Pancreas (tissue), 10 donors: ENCODE data around the gene TAF5L. TPM values are rescaled to one million over a fixed set of nuclear protein-coding genes. Genes with fewer than 3 reads are reported as not detected.

Source experiments
- ATAC-seq, 4 donors: fragments of 200-7000 bp; cut with Tn5 transposase; one replicate each; pipeline versions ENCODE4 v1.8.0 to v1.9.1; 2020; ENCODE audit warnings: mild to moderate bottlenecking in 4 of 4, moderate library complexity in 4 of 4
- DNase-seq, 6 donors: peaks; one replicate each; pipeline ENCODE4 v3.0.0-alpha.2; 2020
- FAIRE-seq: peaks from 2 replicates; lab custom pipeline; 2012; peaks lifted over from hg19 to GRCh38; lab: Jason Lieb, UNC
- H3K27ac ChIP-seq, 4 donors: fragments of 200-600 bp; sonication (generic); 1 replicate in 3 of 4; 2 replicates in 1 of 4; pipeline versions ENCODE4 v1.5.0 to v1.8.0; 2020
- H3K27me3 ChIP-seq, 4 donors: fragments of 200-600 bp; one replicate each; pipeline ENCODE4 v1.8.0; 2021
- H3K36me3 ChIP-seq, 3 donors: fragments of 200-600 bp; sonication (generic) in 1 of 3; one replicate each; pipeline versions ENCODE4 v1.5.0 to v1.8.0; 2020 to 2021
- H3K4me1 ChIP-seq, 3 donors: fragments of 200-600 bp; one replicate each; pipeline ENCODE4 v1.8.0; 2021
- H3K4me3 ChIP-seq, 4 donors: fragments of 200-600 bp; sonication (generic) in 2 of 4; one replicate each; pipeline versions ENCODE4 v1.5.0 to v1.8.0; 2020 to 2021
- H3K9me3 ChIP-seq, 4 donors: fragments of 200-600 bp; one replicate each; pipeline ENCODE4 v1.8.0; 2021
- WGBS, 2 donors: extraction: QIAGEN DNeasy Blood & Tissue Kit; methylation state at CpG; one replicate each; pipeline ENCODE4 v1.1.7; 2013; 5-methylcytosine and 5-hydroxymethylcytosine counted together
- intact Hi-C, 3 donors: fragments of 100-400 bp; cut with DNase I; formaldehyde crosslinking; loops; one replicate each; pipeline versions ENCODE4 v1.11.1 to v1.14.2; 2022
- polyA plus RNA-seq, 2 donors: library from polyadenylated mRNA; stranded (reverse); fragments of 200-250 nt; gene quantifications; one replicate each; pipeline ENCODE4 v1.2.3, GENCODE V29; 2013
- total RNA-seq, 6 donors: library from RNA; stranded (reverse); fragmentation: NEBNext Ultra II Directional in 4 of 6; extraction: Animal tissue kit (Norgen Biotek cat#: 25700) in 4 of 6; gene quantifications; one replicate each; pipeline versions ENCODE4 v1.2.1 to v1.2.4, GENCODE V29; 2021 to 2023
- TF ChIP-seq, protein P1 (sequence below), 4 donors: fragments of 200-600 bp; sonication (generic) in 3 of 4; IDR thresholded peaks; one replicate each; pipeline versions ENCODE4 v1.5.0 to v1.8.0; 2021; ENCODE audit warnings: antibody characterized with exemption in 4 of 4
- donor health status: healthy with polysubstance abuse.
- donor health status: DM: no; HTN: no; CAD: no; lungs with moderate emphysema.
- donor health status: DM: no; HTN: no; CAD: no.
- donor health status: control.
- donor health status: control.
- donor health status: Bipolar disorder and iron deficiency.
- donor health status: DM: yes; HTN: yes; CAD: no.
- donor health status: DM: no; HTN: no; CAD: no.
- donor health status: DM: no; HTN: no; CAD: no.
- donor health status: DM: yes; HTN: yes; CAD: no.

TAF5L gene
- total and polyA plus RNA-seq, 8 donors: 4.4 to 9.5 (median 7.1) TPM

DNA sequence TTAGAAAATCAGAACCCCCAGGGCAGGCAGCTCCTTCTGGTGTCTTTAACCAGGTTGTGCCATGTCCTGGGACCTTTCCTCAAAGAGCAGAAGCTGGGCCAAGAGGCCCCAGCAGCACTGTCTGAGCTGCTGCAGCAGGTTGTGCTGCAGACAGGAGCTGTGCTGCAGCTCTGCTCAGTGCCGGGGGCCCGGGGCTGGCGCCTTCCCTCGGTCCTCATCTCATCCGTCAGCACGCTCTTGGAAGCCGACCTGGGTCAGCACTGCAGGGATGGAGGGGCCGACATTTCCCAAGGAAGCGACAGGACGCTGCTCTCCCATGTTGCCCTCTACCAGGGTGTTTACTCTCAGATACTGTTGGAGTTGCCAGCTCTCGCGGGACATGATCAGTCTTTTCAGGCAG is 11.8 kb upstream of the TAF5L start:
- Histone ChIP-seq H3K4me1 (no peaks in the 10 kb centered on the region), H3K27ac (no peak overlapping the region), H3K9me3 (no peaks in the 10 kb centered on the region), H3K27me3 (no peaks in the 10 kb centered on the region), H3K4me3 (no peak overlapping the region), H3K36me3 (peaks cover 0 to 26% (median 24%) of the 10 kb centered on the region in 3 donors)
- no peak for DNase-seq
- FAIRE-seq: no peak
- intact Hi-C loops: no loop called here
- no peak for ATAC-seq
- WGBS, 2 donors: 92 to 95% methylated on average over 12 of the region's 12 CpGs
- TF ChIP-seq, protein P1, sequence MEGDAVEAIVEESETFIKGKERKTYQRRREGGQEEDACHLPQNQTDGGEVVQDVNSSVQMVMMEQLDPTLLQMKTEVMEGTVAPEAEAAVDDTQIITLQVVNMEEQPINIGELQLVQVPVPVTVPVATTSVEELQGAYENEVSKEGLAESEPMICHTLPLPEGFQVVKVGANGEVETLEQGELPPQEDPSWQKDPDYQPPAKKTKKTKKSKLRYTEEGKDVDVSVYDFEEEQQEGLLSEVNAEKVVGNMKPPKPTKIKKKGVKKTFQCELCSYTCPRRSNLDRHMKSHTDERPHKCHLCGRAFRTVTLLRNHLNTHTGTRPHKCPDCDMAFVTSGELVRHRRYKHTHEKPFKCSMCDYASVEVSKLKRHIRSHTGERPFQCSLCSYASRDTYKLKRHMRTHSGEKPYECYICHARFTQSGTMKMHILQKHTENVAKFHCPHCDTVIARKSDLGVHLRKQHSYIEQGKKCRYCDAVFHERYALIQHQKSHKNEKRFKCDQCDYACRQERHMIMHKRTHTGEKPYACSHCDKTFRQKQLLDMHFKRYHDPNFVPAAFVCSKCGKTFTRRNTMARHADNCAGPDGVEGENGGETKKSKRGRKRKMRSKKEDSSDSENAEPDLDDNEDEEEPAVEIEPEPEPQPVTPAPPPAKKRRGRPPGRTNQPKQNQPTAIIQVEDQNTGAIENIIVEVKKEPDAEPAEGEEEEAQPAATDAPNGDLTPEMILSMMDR (IDR thresholded peaks at IDR 0.05): no peak

- no peak overlapping the region for H3K27ac ChIP-seq
- 85 to 88% methylated on average over 9 of the region's 9 CpGs for WGBS, 2 donors
- DNase-seq: no peak
- intact Hi-C loops: no loop called here
- H3K4me3 ChIP-seq: no peak overlapping the region
- no peaks in the 10 kb centered on the region for H3K9me3 ChIP-seq
- ATAC-seq: no peak
- no peaks in the 10 kb centered on the region for H3K4me1 ChIP-seq
- peaks cover 0 to 26% (median 24%) of the 10 kb centered on the region in 3 donors for H3K36me3 ChIP-seq
- FAIRE-seq: no peak
- no peaks in the 10 kb centered on the region for H3K27me3 ChIP-seq
- TF ChIP-seq, protein P1 (IDR thresholded peaks at IDR 0.05): no peak
Observed at GRCh38 chr1:229636042-229636441, 10.1 kb upstream of the TAF5L start.

DNA sequence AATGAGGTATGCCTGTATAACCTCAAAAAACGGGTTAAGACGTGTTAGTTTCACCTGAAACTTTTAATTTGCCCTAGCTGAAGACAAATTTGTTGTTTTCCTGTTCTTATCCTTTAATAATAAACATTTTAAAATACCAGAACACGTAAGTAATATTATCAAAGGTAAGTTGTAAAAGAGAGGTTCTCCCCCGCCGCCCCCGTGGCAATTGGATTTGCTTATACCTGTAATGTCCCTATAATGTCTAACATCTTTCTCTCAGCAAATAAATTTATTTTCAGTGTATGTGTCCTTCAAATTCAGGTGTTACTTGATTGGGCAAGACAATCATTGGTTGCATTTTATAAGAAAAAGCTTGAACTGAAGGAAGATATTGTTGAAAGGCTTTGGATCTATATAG is 6.0 kb upstream of the TAF5L start:
- ATAC-seq (no peak), DNase-seq (no peak), FAIRE-seq (no peak)
- Histone ChIP-seq H3K27ac (no peak overlapping the region), H3K27me3 (no peaks in the 10 kb centered on the region), H3K36me3 (peaks cover 0 to 19% (median 18%) of the 10 kb centered on the region in 3 donors), H3K9me3 (no peaks in the 10 kb centered on the region), H3K4me3 (no peak overlapping the region), H3K4me1 (peaks cover 0 to 9% (median 8%) of the 10 kb centered on the region in 3 donors)
- intact Hi-C loops: no loop called here
- TF ChIP-seq, protein P1 (IDR thresholded peaks at IDR 0.05): no peak
- 92 to 95% methylated on average over 6 of the region's 6 CpGs for WGBS, 2 donors

GRCh38 chr1:229631148-229631547 is 5.2 kb upstream of the TAF5L start:
- H3K9me3 ChIP-seq: no peaks in the 10 kb centered on the region
- H3K27me3 ChIP-seq: no peaks in the 10 kb centered on the region
- DNase-seq: no peak
- TF ChIP-seq, protein P1 (IDR thresholded peaks at IDR 0.05): no peak
- no peak for ATAC-seq
- WGBS, 2 donors: 87% methylated on average over 3 of the region's 3 CpGs
- H3K4me1 ChIP-seq: peaks cover 0 to 13% (median 11%) of the 10 kb centered on the region in 3 donors
- intact Hi-C loops: no loop called here
- no peak overlapping the region for H3K27ac ChIP-seq
- no peak overlapping the region for H3K4me3 ChIP-seq
- no peak for FAIRE-seq
- peaks cover 0 to 12% (median 10%) of the 10 kb centered on the region in 3 donors for H3K36me3 ChIP-seq

DNA sequence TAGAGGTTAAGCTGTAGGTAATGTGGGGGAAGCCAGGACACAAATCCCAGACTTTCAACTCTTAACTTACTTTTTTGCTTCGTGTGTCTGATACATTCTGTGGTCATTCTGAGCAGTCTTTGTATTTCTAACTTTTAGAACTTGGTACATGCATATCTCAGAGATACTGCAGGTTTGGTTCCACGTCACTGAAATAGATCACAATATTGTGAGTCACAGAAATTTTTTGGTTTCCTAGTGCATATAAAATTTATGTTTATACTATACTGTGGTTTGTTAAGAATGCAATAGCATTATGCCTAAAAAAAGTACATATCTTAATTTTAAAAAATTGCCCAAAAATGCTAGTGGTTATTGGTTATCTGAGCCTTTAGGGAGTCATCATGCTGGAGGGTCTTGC is 3.3 kb upstream of the TAF5L start:
- H3K36me3 ChIP-seq: no peaks in the 10 kb centered on the region
- FAIRE-seq: no peak
- intact Hi-C loops: loop anchor here in 2 of 3 donors (10.0 kb wide), 1 partner anchor 74 kb away; the partner anchor contains the start of gene ABCB10 (in 2 of the 2)
- DNase-seq: no peak
- H3K27me3 ChIP-seq: no peaks in the 10 kb centered on the region
- peaks cover 0 to 17% (median 16%) of the 10 kb centered on the region in 3 donors for H3K4me1 ChIP-seq
- TF ChIP-seq, protein P1 (IDR thresholded peaks at IDR 0.05): no peak
- no peak overlapping the region for H3K27ac ChIP-seq
- H3K4me3 ChIP-seq: no peak overlapping the region
- WGBS, 2 donors: 82 to 91% methylated on average over 2 of the region's 2 CpGs
- H3K9me3 ChIP-seq: no peaks in the 10 kb centered on the region
- no peak for ATAC-seq
